ENCODE results near the gene RRP36.

RRP36 gene

DNA sequence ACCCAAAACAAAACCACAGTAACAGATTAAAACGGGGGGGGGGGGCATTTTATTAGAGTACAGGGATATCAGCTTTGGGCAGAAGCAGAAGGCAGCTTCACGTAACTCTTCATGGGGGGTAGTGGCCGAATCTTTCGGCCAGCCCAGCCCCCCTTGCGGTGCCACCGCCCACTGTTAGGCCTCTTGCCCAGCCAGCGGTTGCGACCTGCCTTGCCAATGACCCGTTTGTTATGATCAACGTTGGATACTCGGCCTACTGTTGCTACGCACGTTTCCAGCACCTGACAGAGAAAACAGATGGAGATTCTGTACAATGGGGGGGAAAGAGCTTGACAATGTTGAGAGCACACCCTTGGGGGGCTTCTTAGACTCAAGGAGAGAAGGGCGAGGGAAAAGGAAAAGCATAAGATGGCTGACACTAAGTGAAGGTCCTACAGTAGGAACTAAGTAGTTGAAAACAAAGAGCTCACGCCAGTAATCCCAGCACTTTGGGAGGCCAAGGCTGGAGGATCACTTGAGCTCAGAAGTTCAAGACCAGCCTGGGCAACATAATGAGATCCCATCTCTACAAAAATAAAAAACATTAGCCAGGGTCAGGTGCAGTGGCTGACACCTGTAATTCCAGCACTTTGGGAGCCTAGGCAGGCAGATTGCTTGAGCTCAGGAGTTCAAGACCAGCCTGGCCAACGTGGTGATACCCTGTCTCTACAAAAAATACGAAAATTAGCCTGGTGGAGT is 33.0 kb downstream of the RRP36 start:
- Histone ChIP-seq H3K27me3 (ENCODE audit: low read depth, low read length) (no peaks in the 10 kb centered on the region), H3K4me1 (ENCODE audit: control insufficient read depth in 1 of 2, insufficient read depth in 2 of 2, low read length in 2 of 2) (peaks cover 8 to 25% of the 10 kb centered on the region in 2 donors), H3K4me3 (ENCODE audit: low read depth in 1 of 2, low read length in 2 of 2) (peak overlapping the region; percentile 64 to 69), H3K9me3 (ENCODE audit: control insufficient read depth in 1 of 2, low read length in 2 of 2) (no peaks in the 10 kb centered on the region), H3K27ac (ENCODE audit: low read length) (peak overlapping the region; percentile 84), H3K36me3 (ENCODE audit: control insufficient read depth in 1 of 2, insufficient read depth in 2 of 2, low read length in 2 of 2) (peaks cover 14 to 21% of the 10 kb centered on the region in 2 donors)

DNA sequence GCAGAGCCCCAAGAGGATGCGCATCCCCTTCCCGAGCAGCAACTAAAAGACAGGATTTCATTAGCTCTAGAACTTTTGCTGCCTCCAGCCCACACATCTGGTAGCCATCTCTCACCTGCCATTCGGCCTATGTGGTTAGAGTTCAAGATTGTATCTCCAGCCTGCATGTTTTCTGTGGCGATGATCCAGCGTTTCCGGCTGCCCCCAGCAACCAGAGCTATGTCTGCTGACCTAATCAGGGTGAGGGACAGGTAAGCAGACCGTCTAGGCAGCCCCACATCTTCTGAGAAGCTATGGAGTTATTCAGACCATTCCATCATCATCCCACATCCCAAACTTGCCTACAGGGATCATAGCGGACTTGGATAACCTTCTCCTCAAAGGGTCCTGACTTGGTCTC is 34.5 kb downstream of the RRP36 start:
- H3K27ac ChIP-seq (ENCODE audit: low read length) = no peak overlapping the region
- H3K36me3 ChIP-seq (ENCODE audit: control insufficient read depth in 1 of 2, insufficient read depth in 2 of 2, low read length in 2 of 2) = peaks cover 10 to 12% of the 10 kb centered on the region in 2 donors
- H3K4me3 ChIP-seq (ENCODE audit: low read depth in 1 of 2, low read length in 2 of 2) = no peak overlapping the region
- no peaks in the 10 kb centered on the region for H3K27me3 ChIP-seq (ENCODE audit: low read depth, low read length)
- peaks cover 12 to 36% of the 10 kb centered on the region in 2 donors for H3K4me1 ChIP-seq (ENCODE audit: control insufficient read depth in 1 of 2, insufficient read depth in 2 of 2, low read length in 2 of 2)
- no peaks in the 10 kb centered on the region for H3K9me3 ChIP-seq (ENCODE audit: control insufficient read depth in 1 of 2, low read length in 2 of 2)

DNA sequence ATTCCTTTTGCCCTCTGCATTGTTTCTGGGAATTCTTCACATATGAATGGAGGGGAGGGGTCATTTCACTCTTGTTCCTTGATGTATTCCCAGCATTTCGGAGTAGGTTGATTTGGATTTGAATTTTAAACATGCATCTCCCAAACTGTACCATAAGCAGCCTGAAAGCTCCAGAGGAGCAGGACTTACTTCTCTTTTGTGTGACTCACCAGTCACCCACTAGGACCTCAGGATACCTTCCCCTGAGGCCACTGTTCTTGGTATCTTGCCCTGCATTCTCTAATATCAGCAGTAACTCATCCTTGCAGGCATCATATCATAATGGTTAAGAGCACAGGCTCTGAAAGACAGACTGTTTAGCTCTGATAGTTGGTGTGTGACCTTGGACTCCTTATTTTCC is 37.1 kb downstream of the RRP36 start:
- H3K36me3 ChIP-seq (ENCODE audit: control insufficient read depth in 1 of 2, insufficient read depth in 2 of 2, low read length in 2 of 2) = peaks cover 10 to 23% of the 10 kb centered on the region in 2 donors
- H3K4me1 ChIP-seq (ENCODE audit: control insufficient read depth in 1 of 2, insufficient read depth in 2 of 2, low read length in 2 of 2) = peaks cover 12 to 33% of the 10 kb centered on the region in 2 donors
- no peaks in the 10 kb centered on the region for H3K9me3 ChIP-seq (ENCODE audit: control insufficient read depth in 1 of 2, low read length in 2 of 2)
- peak overlapping the region; percentile 80 to 98 for H3K4me3 ChIP-seq (ENCODE audit: low read depth in 1 of 2, low read length in 2 of 2)
- H3K27me3 ChIP-seq (ENCODE audit: low read depth, low read length) = no peaks in the 10 kb centered on the region
- peak overlapping the region; percentile 92 for H3K27ac ChIP-seq (ENCODE audit: low read length)

DNA sequence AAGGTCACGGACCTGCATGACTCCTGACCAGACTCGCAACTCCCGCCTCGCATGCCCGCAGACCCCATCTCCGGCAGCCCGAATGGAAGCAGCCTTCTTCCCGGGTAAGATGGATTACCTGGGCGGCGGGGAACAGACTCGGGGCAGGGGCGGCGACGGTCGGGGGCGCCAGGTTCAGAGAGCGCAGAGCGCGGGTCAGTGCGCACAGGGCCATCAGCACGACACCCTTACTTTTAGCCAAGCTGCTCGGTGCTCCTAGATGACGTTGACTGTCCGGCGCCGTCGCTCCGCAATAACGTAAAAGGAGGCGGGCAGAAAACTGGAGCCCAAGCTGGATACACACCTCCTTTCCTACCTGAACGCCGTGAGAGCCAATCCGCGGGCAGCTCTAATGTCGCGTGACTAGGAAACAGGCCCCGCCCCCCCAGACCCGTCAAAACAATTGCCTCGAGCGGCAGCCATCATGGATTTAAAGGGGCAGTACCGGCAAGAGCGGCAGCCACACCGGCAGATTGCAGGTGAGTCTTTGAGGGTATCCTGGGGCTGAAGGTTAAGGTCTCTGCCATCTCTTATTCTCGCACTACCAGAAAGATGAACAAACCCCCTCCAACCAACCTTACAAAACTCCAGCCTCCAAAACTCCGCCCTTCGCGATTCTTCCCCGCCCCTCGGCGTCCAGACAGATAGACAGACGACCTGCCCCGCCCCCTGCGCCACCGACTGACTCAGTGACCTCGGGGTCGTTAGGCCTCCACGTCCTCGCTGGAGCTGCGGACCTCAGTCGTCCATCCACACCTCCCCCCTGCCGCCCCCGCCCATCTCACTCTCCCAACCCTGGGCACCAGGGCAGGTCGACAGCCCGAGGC is 38.0 kb downstream of the RRP36 start, which contains the start of the genes KLC4 and MRPL2:
Gene KLC4 (plus strand): TSS at position 464 of the 866 bp plus-strand sequence. CDS start 1,705 bp downstream, outside the sequence.
Gene MRPL2 (minus strand): TSS at position 267 of the 866 bp plus-strand sequence. CDS start 53 bp downstream, at position 214.
- H3K36me3 ChIP-seq (ENCODE audit: control insufficient read depth in 1 of 2, insufficient read depth in 2 of 2, low read length in 2 of 2) = peaks cover 10 to 23% of the 10 kb centered on the region in 2 donors
- H3K4me3 ChIP-seq (ENCODE audit: low read depth in 1 of 2, low read length in 2 of 2) = peak within 1 kb of the TSS; percentile 80 to 98
- peak within 1 kb of the TSS; percentile 92 for H3K27ac ChIP-seq (ENCODE audit: low read length)
- no peaks in the 10 kb centered on the region for H3K27me3 ChIP-seq (ENCODE audit: low read depth, low read length)
- H3K4me1 ChIP-seq (ENCODE audit: control insufficient read depth in 1 of 2, insufficient read depth in 2 of 2, low read length in 2 of 2) = peaks cover 9 to 30% of the 10 kb centered on the region in 2 donors
- H3K9me3 ChIP-seq (ENCODE audit: control insufficient read depth in 1 of 2, low read length in 2 of 2) = no peaks in the 10 kb centered on the region

DNA sequence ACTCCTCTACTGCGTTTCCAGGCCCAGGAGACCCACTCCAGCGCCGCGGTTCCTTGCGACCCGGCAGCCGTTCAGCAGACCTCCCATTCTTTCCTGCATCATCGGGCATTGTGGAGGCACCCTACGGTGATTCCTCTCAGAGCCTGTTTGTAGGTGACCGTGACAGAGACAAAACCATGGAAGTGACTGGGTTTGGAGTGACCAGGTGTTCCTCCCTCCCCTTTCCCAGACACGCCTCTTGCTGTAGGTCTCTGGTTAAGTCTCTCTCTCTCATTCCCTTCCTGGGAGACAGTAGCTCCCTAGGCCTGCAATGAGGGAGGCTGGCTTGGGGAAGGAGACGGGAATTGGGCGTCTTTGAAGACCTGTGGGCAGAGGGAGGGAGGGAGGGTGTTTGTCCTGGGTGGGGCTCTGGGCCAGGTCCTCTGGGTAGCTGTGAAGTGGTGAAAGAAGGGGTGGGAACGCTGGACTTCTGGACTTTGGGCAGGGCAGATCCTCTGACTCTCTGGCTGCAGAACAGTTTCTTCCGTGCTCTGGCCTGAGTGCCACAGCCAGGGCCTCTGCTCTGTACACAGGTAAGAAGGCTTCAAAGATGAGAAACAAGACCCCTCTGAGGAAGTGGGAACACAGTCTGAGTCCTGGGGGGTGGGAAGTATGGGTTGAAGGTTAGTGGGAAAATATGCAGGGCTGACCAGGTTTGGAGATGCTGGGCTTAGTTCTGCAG is 38.8 kb downstream of the RRP36 start:
- peak overlapping the region; percentile 80 to 98 for H3K4me3 ChIP-seq (ENCODE audit: low read depth in 1 of 2, low read length in 2 of 2)
- peaks cover 9 to 27% of the 10 kb centered on the region in 2 donors for H3K4me1 ChIP-seq (ENCODE audit: control insufficient read depth in 1 of 2, insufficient read depth in 2 of 2, low read length in 2 of 2)
- peak overlapping the region; percentile 92 for H3K27ac ChIP-seq (ENCODE audit: low read length)
- no peaks in the 10 kb centered on the region for H3K9me3 ChIP-seq (ENCODE audit: control insufficient read depth in 1 of 2, low read length in 2 of 2)
- peaks cover 10 to 28% of the 10 kb centered on the region in 2 donors for H3K36me3 ChIP-seq (ENCODE audit: control insufficient read depth in 1 of 2, insufficient read depth in 2 of 2, low read length in 2 of 2)
- H3K27me3 ChIP-seq (ENCODE audit: low read depth, low read length) = no peaks in the 10 kb centered on the region

DNA sequence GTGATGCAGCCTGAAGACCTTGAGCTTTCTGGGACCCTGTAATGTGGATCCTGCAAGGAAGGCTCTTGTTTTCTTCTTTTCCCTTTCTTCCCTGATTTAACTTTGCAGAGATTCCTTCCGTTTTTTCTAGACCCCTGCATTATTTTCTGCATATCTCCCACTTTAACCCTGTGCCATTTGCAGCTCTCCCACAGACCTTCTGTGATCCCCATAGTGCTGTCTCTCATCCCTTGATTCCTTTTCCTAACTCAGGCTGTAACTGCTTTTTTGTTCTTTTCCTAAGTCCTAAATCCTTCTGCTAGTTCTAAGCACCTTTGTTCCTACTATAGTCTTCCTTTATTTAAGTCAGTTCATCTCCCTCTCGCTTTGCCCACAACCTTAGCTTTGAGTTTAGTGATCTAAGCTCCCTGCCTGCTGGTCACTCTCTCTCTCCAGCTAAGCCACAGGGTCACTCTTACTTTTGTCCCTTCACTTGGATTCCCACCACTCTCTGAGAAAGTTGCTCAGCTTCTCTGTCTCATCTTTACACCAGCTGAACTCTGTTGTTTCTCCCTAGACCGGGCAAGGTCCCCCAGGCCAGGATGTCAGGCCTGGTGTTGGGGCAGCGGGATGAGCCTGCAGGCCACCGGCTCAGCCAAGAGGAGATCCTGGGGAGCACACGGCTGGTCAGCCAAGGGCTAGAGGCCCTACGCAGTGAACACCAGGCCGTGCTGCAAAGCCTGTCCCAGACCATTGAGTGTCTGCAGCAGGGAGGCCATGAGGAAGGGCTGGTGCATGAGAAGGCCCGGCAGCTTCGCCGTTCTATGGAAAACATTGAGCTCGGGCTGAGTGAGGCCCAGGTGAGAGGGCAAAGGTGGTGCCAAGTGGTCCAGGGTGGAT is 39.6 kb downstream of the RRP36 start:
- peaks cover 9 to 27% of the 10 kb centered on the region in 2 donors for H3K4me1 ChIP-seq (ENCODE audit: control insufficient read depth in 1 of 2, insufficient read depth in 2 of 2, low read length in 2 of 2)
- peaks cover 10 to 29% of the 10 kb centered on the region in 2 donors for H3K36me3 ChIP-seq (ENCODE audit: control insufficient read depth in 1 of 2, insufficient read depth in 2 of 2, low read length in 2 of 2)
- no peaks in the 10 kb centered on the region for H3K27me3 ChIP-seq (ENCODE audit: low read depth, low read length)
- peak overlapping the region; percentile 80 to 98 for H3K4me3 ChIP-seq (ENCODE audit: low read depth in 1 of 2, low read length in 2 of 2)
- H3K27ac ChIP-seq (ENCODE audit: low read length) = peak overlapping the region; percentile 92
- H3K9me3 ChIP-seq (ENCODE audit: control insufficient read depth in 1 of 2, low read length in 2 of 2) = no peaks in the 10 kb centered on the region

DNA sequence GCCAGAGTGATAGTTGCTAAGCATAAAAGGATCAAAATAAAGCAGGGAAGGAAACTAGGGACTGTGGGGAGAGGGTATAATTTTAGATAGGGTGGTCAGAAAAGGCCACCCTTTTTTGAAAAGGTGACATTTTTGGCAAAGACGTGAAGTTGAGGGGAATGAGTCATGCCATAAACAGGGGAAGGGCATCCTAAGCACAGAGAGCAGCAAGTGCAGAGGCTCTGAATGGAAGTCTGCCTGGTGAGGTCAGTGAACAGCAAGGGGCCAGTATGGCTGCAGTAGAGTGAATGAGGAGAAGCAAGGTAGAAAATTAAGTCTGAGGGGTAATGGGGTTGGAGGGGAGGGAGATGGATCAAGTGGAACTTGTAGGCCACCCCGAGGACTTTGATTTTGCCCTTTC is 40.4 kb downstream of the RRP36 start:
- Histone ChIP-seq H3K27me3 (ENCODE audit: low read depth, low read length) (no peaks in the 10 kb centered on the region), H3K36me3 (ENCODE audit: control insufficient read depth in 1 of 2, insufficient read depth in 2 of 2, low read length in 2 of 2) (peaks cover 12 to 32% of the 10 kb centered on the region in 2 donors), H3K4me1 (ENCODE audit: control insufficient read depth in 1 of 2, insufficient read depth in 2 of 2, low read length in 2 of 2) (peaks cover 9 to 27% of the 10 kb centered on the region in 2 donors), H3K4me3 (ENCODE audit: low read depth in 1 of 2, low read length in 2 of 2) (no peak overlapping the region), H3K27ac (ENCODE audit: low read length) (no peak overlapping the region), H3K9me3 (ENCODE audit: control insufficient read depth in 1 of 2, low read length in 2 of 2) (no peaks in the 10 kb centered on the region)

DNA sequence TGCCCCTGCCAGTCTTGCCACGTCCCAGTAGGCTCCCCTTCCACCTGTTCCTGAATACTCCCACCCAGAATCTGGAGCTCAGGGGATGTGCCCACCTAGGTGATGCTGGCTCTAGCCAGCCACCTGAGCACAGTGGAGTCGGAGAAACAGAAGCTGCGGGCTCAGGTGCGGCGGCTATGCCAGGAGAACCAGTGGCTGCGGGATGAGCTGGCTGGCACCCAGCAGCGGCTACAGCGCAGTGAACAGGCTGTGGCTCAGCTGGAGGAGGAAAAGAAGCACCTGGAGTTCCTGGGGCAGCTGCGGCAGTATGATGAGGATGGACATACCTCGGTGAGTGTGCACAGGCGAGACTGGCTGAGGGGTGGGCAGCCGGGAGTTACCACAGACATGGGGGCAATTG is 41.4 kb downstream of the RRP36 start:
- Histone ChIP-seq H3K4me3 (ENCODE audit: low read depth in 1 of 2, low read length in 2 of 2) (no peak overlapping the region), H3K36me3 (ENCODE audit: control insufficient read depth in 1 of 2, insufficient read depth in 2 of 2, low read length in 2 of 2) (peaks cover 12 to 36% of the 10 kb centered on the region in 2 donors), H3K9me3 (ENCODE audit: control insufficient read depth in 1 of 2, low read length in 2 of 2) (no peaks in the 10 kb centered on the region), H3K4me1 (ENCODE audit: control insufficient read depth in 1 of 2, insufficient read depth in 2 of 2, low read length in 2 of 2) (peaks cover 9 to 27% of the 10 kb centered on the region in 2 donors), H3K27ac (ENCODE audit: low read length) (no peak overlapping the region), H3K27me3 (ENCODE audit: low read depth, low read length) (no peaks in the 10 kb centered on the region)

DNA sequence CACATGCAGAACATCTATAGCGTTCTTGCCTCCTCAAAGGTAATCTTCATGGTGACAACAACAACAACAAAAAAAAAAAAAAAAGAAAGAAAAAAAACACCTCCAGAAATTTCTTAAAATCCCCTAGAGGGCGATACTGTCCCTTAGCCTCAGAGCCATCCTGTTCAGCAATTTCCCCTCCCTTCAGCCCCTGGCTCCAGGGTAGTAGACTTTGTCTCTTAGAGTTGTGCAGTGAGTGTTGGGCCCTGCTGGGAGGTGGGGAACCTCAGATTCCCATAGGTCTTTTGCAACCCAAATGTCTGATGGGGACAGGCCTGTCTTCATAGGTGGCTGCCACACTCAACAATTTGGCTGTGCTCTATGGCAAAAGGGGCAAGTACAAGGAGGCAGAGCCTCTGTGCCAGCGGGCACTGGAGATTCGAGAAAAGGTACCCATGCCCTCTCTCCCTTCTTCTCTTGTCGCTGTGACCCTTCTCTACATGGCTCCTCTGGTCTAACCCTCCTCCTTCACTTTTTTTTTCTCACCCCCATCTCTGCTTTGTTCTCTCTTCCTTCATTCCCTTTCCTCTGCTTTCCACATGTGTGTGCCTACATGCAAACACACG is 48.7 kb downstream of the RRP36 start:
- no peaks in the 10 kb centered on the region for H3K4me1 ChIP-seq (ENCODE audit: control insufficient read depth in 1 of 2, insufficient read depth in 2 of 2, low read length in 2 of 2)
- peaks cover 16 to 67% of the 10 kb centered on the region in 2 donors for H3K36me3 ChIP-seq (ENCODE audit: control insufficient read depth in 1 of 2, insufficient read depth in 2 of 2, low read length in 2 of 2)
- H3K9me3 ChIP-seq (ENCODE audit: control insufficient read depth in 1 of 2, low read length in 2 of 2) = no peaks in the 10 kb centered on the region
- H3K27me3 ChIP-seq (ENCODE audit: low read depth, low read length) = no peaks in the 10 kb centered on the region
- no peak overlapping the region for H3K27ac ChIP-seq (ENCODE audit: low read length)
- no peak overlapping the region for H3K4me3 ChIP-seq (ENCODE audit: low read depth in 1 of 2, low read length in 2 of 2)
